GM12875 (cell line): ENCODE results near the gene AFM.

Experiments used
- H3K4me3 ChIP-seq: one replicate; pipeline ENCODE4 v1.5.1; 2011; ENCODE audit warnings: low read depth, low read length, control low read depth
- CTCF ChIP-seq: IDR thresholded peaks from 2 replicates; pipeline ENCODE4 v1.5.1; 2011; ENCODE audit warnings: low read depth, mild to moderate bottlenecking, control low read depth, inconsistent platforms, low read length, moderate library complexity, borderline replicate concordance; ENCODE audit not compliant: insufficient read depth

AFM gene

GRCh38 chr4:73450398-73451004 is 31.0 kb upstream of the AFM start:
- TF ChIP-seq CTCF = no peak
- no peak overlapping the region for H3K4me3 ChIP-seq

- no peak overlapping the region for H3K4me3 ChIP-seq
- TF ChIP-seq CTCF = no peak
Observed at GRCh38 chr4:73451404-73451803, 30.1 kb upstream of the AFM start.

GRCh38 chr4:73451981-73452747 is 29.4 kb upstream of the AFM start:
- no peak for TF ChIP-seq CTCF
- H3K4me3 ChIP-seq = no peak overlapping the region

GRCh38 chr4:73452953-73453700 is 28.4 kb upstream of the AFM start:
- H3K4me3 ChIP-seq = no peak overlapping the region
- TF ChIP-seq CTCF = no peak

GRCh38 chr4:73453701-73454005 is 27.9 kb upstream of the AFM start:
- TF ChIP-seq CTCF = no peak
- no peak overlapping the region for H3K4me3 ChIP-seq

GRCh38 chr4:73454920-73455319 is 26.6 kb upstream of the AFM start:
- no peak overlapping the region for H3K4me3 ChIP-seq
- TF ChIP-seq CTCF = no peak
